ENCODE measurements around the gene SKI. TPM values are rescaled to one million over a fixed set of nuclear protein-coding genes. Genes with fewer than 3 reads are reported as not detected.

SKI gene
- total RNA-seq (2013; cell fraction: nucleolus; rRNA removed): 11.9 and 13.5 TPM in 2 replicates
- 2.1 and 3.2 TPM in 2 replicates for total RNA-seq (2014; rRNA removed)
- total RNA-seq (2014; rRNA removed; fragmentation: Illumina TruSeq; extraction: Trizol): 0.54 and 0.55 TPM in 2 replicates
- total RNA-seq (2021): 11.6 and 14.9 TPM in 2 replicates
- polyA plus RNA-seq (2011; ENCODE audit: low read depth): 1.7 TPM
- polyA plus RNA-seq (2011; rRNA removed): 0.99 and 1.4 TPM in 2 replicates
- 1.7 and 2.1 TPM in 2 replicates for polyA plus RNA-seq (2011; cell fraction: cytosol; rRNA removed)
- 4.9 and 8.7 TPM in 2 replicates for polyA plus RNA-seq (2011; cell fraction: nucleus; rRNA removed)
- 4.4 and 4.7 TPM in 2 replicates for polyA plus RNA-seq (2012)
- 2.4 and 3.8 TPM in 2 replicates for polyA plus RNA-seq (2014; fragmentation: Illumina TruSeq; extraction: Trizol)
- under 1 TPM; 0.03 to 0.07 TPM for polyA plus RNA-seq (2014; fragmentation: Nextera tagmentation; extraction: Ambion mirVana)
- polyA plus RNA-seq (2014; rRNA removed): 4.8 and 5.2 TPM in 2 replicates
- polyA plus RNA-seq (2016; fragmentation: Nextera tagmentation; extraction: Ambion mirVana): under 1 TPM; 0.18 to 0.54 TPM
- polyA minus RNA-seq (2011; rRNA and poly(A)+ RNA removed): 1.0 and 2.2 TPM in 2 replicates
- 2.9 and 3.6 TPM in 2 replicates for polyA minus RNA-seq (2011; cell fraction: cytosol; rRNA and poly(A)+ RNA removed)
- 3.9 and 4.3 TPM in 2 replicates for polyA minus RNA-seq (2011; cell fraction: nucleus; rRNA and poly(A)+ RNA removed)
- percentile 60 among the genes with signal in this experiment for Bru-seq, nascent RNA
- percentile 75 among the genes with signal in this experiment for BruChase-seq, experiment 1, labeled RNA remaining after a 6-hour chase
- percentile 73 among the genes with signal in this experiment for BruChase-seq, experiment 2, labeled RNA remaining after a 2-hour chase
- long read RNA-seq, experiment 1: 0 reads
- long read RNA-seq, experiment 2, partial matches to known transcripts: 0 of 1 reads
- long read RNA-seq, experiment 2, other reads (novel, unspliced or antisense): 1 of 1 reads

- Histone ChIP-seq H3K4me2 (ENCODE audit: control insufficient read depth, insufficient read depth) (peak within 1 kb of the TSS; percentile 97), H3K4me1 (ENCODE audit: control insufficient read depth, insufficient read depth, low read length) (peaks cover 14% of the 10 kb centered on the region), H3K36me3 (ENCODE audit: control insufficient read depth in 2 of 2, insufficient read depth in 2 of 2, low read length in 1 of 2) (no peaks in the 10 kb centered on the region; a peak in 1 of 4 replicates), H4K20me1 (ENCODE audit: control insufficient read depth, insufficient read depth) (0 out of 2 replicates have a peak, but pooled peaks cover 8% of the 10 kb centered on the region), H3K27ac (ENCODE audit: control insufficient read depth, insufficient read depth) (peak within 1 kb of the TSS; percentile 30; the same call in 1 of the 2 replicates), H3K27me3 (replicated peaks in 1 of 2; ENCODE audit: control insufficient read depth in 2 of 2, insufficient read depth in 2 of 2, low read length in 1 of 2) (no peaks in the 10 kb centered on the region), H3K4me3 (peak within 1 kb of the TSS; percentile 82), H3K9me3 (replicated peaks; ENCODE audit: control insufficient read depth, insufficient read depth, low read length) (no peaks in the 10 kb centered on the region), H3K9ac (ENCODE audit: control insufficient read depth, insufficient read depth, low read length) (peak within 1 kb of the TSS; percentile 66), H3K79me2 (ENCODE audit: control insufficient read depth, insufficient read depth, low read length) (peaks cover 42% of the 10 kb centered on the region), H2AFZ (ENCODE audit: control insufficient read depth, low read depth, low read length) (peak within 1 kb of the TSS; percentile 66)
- CTCF ChIA-PET: interaction anchor here (1.2 to 1.4 kb wide), 2 partner anchors 29 to 153 kb away, joined by 3 to 4 read pairs; no protein-coding TSS in a partner anchor
- in situ Hi-C loops (cut with MboI): no loop called here
- SMC1A ChIA-PET (ENCODE audit: uncharacterized antibody, unreplicated experiment): interaction anchor here (1.4 kb wide), 1 partner anchor 154 kb away, joined by 3 read pairs; no protein-coding TSS in a partner anchor
- DNase-seq (ENCODE audit: low read depth, low spot score) (no peak), FAIRE-seq (no peak), ATAC-seq (no peak)
- no TSS peak for BruUV-seq (replicated peaks)
- POLR2A ChIA-PET: interaction anchor here (1.0 kb wide), 1 partner anchor 29 kb away, joined by 6 read pairs; no protein-coding TSS in a partner anchor
- no peak for TF ChIP-seq SIX5 (IDR thresholded peaks at IDR 0.05; ENCODE audit: low read depth, low read length, severe bottlenecking)
- TF ChIP-seq EZH2 (IDR thresholded peaks at IDR 0.05; ENCODE audit: borderline replicate concordance, control insufficient read depth, low read depth, low read length): no peak
- TF ChIP-seq IKZF2 (IDR thresholded peaks at IDR 0.05): no peak
- TF ChIP-seq ATF7 (IDR thresholded peaks at IDR 0.05; ENCODE audit: low read depth): no peak
- no peak for TF ChIP-seq HCFC1 (IDR thresholded peaks at IDR 0.05; ENCODE audit: low read length)
- TF ChIP-seq RELB (IDR thresholded peaks at IDR 0.05; ENCODE audit: low read depth): no peak
- no peak for TF ChIP-seq EP300 (IDR thresholded peaks at IDR 0.05; ENCODE audit: borderline replicate concordance in 1 of 2, control insufficient read depth in 1 of 2, low read depth in 2 of 2, low read length in 2 of 2)
- no peak for TF ChIP-seq SRF (IDR thresholded peaks at IDR 0.05; ENCODE audit: low read depth in 2 of 2, low read length in 2 of 2)
- TF ChIP-seq YBX1 (IDR thresholded peaks at IDR 0.05): no peak
- intact Hi-C loops (cut with micrococcal nuclease; ENCODE audit: unreplicated experiment): loop anchor here (5.0 kb wide), 1 partner anchor 84 kb away; no protein-coding TSS in a partner anchor
- RAD21 ChIA-PET (ENCODE audit: unreplicated experiment): interaction anchor here (1.0 to 3.3 kb wide), 3 partner anchors 33 to 87 kb away, joined by 5 to 9 read pairs (median 6); partner anchors contain the start of gene FAAP20
- no CpG with 5 or more reads among the region's 100 CpGs for WGBS (ENCODE audit: insufficient coverage, insufficient replicate concordance, low lambda C conversion rate, missing lambda C conversion rate)
Measured at GRCh38 chr1:2228157-2228594, at the start of gene SKI. SKI (plus strand) TSS chr1:2228319; CDS start chr1:2228767, 448 bp downstream.
